Suprapubic skin (tissue), 4 donors: Measurements from ENCODE around the gene RAB43. TPM values are rescaled to one million over a fixed set of nuclear protein-coding genes. Genes with fewer than 3 reads are reported as not detected.

Source experiments
- DNase-seq, 2 donors: peaks; one replicate each; pipeline ENCODE4 v3.0.0-alpha.2; 2019; ENCODE audit warnings: low spot score in 2 of 2
- H3K27ac ChIP-seq: fragments of 200-600 bp; sonication (generic); one replicate; pipeline ENCODE4 v1.5.1; 2019
- H3K27me3 ChIP-seq: fragments of 200-600 bp; sonication (generic); one replicate; pipeline ENCODE4 v1.5.1; 2019
- H3K36me3 ChIP-seq: fragments of 200-600 bp; sonication (generic); one replicate; pipeline ENCODE4 v1.5.1; 2019
- H3K4me1 ChIP-seq: fragments of 200-600 bp; sonication (generic); one replicate; pipeline ENCODE4 v1.5.1; 2019
- H3K4me3 ChIP-seq: fragments of 200-600 bp; sonication (generic); one replicate; pipeline ENCODE4 v1.5.1; 2019; ENCODE audit warnings: mild to moderate bottlenecking
- H3K9me3 ChIP-seq: fragments of 200-600 bp; sonication (generic); one replicate; pipeline ENCODE4 v1.5.1; 2019
- EP300 ChIP-seq: sonication (generic); formaldehyde crosslinking; IDR thresholded peaks from one replicate; pipeline ENCODE4 v1.6.1; 2017; ENCODE audit warnings: antibody characterized with exemption
- POLR2A ChIP-seq, 2 donors: fragments of 450-650 bp; IDR thresholded peaks; one replicate each; pipeline ENCODE4 v1.6.1; 2017; ENCODE audit warnings: antibody characterized with exemption in 2 of 2, mild to moderate bottlenecking in 2 of 2, moderate library complexity in 2 of 2
- POLR2AphosphoS5 ChIP-seq, 3 donors: sonication (generic); formaldehyde crosslinking; IDR thresholded peaks; one replicate each; pipeline ENCODE4 v1.6.1; 2017; ENCODE audit warnings: antibody characterized with exemption in 3 of 3
- WGBS: methylation state at CpG from one replicate; pipeline ENCODE4 v1.1.5; 2018; 5-methylcytosine and 5-hydroxymethylcytosine counted together
- total RNA-seq, 4 donors: library from RNA; depleted of rRNA; stranded (reverse); fragments of >200 nt; gene quantifications; one replicate each; pipeline ENCODE4 v1.1.0, GENCODE V29; 2016
- TF ChIP-seq, protein P1 (sequence below), 2 donors: fragments of 200-600 bp in 1 of 2; fragments of 450-650 bp in 1 of 2; sonication (generic) in 1 of 2; IDR thresholded peaks; one replicate each; pipeline ENCODE4 v1.5.1; 2016 to 2019; ENCODE audit warnings: antibody characterized with exemption in 2 of 2, mild to moderate bottlenecking in 1 of 2, moderate library complexity in 1 of 2

Gene RAB43
- total RNA-seq, 4 donors from 2014 or later, result 7.3 to 20.4 (median 8.3) TPM

DNA sequence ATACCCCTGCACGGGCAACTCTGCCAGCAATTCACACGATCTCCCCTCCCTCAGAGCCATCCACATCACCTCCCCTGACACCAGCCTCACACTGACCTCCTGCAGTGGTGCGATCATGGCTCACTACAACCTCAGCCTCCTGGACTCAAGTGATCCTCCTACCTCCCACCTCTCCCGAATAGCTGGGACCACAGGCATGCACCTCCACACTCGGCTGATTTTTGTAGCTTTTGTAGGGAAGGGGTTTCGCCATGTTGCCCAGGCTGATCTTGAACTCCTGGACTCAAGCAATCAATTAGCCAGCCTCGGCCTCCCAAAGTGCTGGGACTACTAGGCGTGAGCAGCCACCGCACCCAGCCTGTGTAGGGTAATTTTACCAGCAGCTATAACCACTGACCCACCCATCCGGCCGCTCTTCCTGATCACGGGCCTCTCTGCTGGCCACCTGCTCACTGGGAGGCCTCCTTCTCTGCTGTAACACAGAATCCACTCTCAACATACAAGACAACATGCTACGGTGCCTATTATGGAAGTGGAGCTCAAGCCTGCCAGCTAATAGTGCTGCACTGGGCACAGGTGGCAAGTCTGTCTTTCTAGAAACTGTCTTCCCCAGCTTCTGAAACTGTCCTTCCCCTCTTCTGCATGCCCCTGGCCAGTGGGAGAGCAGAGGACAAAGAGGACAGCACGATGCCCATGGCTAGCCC, 56.4 kb downstream of the RAB43 start:
- WGBS, result 93% methylated on average over 14 of the region's 14 CpGs
- no peak overlapping the region for H3K4me3 ChIP-seq
- H3K36me3 ChIP-seq, result no peaks in the 10 kb centered on the region
- TF ChIP-seq POLR2A (IDR thresholded peaks at IDR 0.05) (no peak), POLR2AphosphoS5 (IDR thresholded peaks at IDR 0.05) (no peak), EP300 (no peak)
- TF ChIP-seq, protein P1, sequence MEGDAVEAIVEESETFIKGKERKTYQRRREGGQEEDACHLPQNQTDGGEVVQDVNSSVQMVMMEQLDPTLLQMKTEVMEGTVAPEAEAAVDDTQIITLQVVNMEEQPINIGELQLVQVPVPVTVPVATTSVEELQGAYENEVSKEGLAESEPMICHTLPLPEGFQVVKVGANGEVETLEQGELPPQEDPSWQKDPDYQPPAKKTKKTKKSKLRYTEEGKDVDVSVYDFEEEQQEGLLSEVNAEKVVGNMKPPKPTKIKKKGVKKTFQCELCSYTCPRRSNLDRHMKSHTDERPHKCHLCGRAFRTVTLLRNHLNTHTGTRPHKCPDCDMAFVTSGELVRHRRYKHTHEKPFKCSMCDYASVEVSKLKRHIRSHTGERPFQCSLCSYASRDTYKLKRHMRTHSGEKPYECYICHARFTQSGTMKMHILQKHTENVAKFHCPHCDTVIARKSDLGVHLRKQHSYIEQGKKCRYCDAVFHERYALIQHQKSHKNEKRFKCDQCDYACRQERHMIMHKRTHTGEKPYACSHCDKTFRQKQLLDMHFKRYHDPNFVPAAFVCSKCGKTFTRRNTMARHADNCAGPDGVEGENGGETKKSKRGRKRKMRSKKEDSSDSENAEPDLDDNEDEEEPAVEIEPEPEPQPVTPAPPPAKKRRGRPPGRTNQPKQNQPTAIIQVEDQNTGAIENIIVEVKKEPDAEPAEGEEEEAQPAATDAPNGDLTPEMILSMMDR (IDR thresholded peaks at IDR 0.05), result no peak
- H3K9me3 ChIP-seq, result no peaks in the 10 kb centered on the region
- peak in 1 of 2 donors; percentile 24 for DNase-seq
- no peak overlapping the region for H3K27ac ChIP-seq
- H3K27me3 ChIP-seq, result no peaks in the 10 kb centered on the region
- peaks cover 11% of the 10 kb centered on the region for H3K4me1 ChIP-seq

DNA sequence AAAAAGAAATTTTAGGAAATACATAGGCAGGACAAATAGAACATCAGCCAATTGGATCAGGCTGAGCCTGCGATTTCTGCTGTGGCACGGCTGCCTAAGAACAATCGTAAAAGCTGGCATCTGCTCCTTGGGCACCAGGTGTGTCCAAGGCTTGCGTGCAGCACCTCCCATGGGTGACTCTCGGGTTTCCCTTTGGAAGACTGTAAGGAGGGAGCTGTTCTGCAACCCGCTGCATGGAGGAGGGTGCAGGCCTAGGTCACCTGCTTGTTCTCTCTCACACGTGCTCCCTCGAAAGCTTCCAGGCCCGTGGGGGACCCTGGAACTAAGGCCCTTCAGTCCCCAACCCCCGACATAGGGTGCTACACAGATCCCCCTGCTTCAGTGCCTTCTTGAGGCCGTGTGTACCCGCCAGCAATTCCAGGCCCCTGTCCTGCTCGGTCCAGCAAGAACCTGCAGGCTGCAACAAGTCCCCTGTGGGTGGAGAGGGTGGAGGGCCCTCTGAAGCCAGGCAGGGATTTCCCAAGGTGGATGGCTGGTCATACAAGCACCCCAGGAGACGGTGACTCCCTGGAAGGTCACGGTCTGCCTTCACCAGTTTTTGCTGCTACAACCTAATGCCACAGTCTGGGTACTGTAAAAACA, 57.6 kb downstream of the RAB43 start:
- H3K27ac ChIP-seq, result no peak overlapping the region
- no peak overlapping the region for H3K4me3 ChIP-seq
- H3K36me3 ChIP-seq, result no peaks in the 10 kb centered on the region
- DNase-seq, result peak in 1 of 2 donors; percentile 53
- H3K9me3 ChIP-seq, result no peaks in the 10 kb centered on the region
- peaks cover 10% of the 10 kb centered on the region for H3K4me1 ChIP-seq
- TF ChIP-seq, protein P1 (IDR thresholded peaks at IDR 0.05), result no peak
- TF ChIP-seq POLR2AphosphoS5 (IDR thresholded peaks at IDR 0.05) (no peak), EP300 (no peak), POLR2A (IDR thresholded peaks at IDR 0.05) (no peak)
- no peaks in the 10 kb centered on the region for H3K27me3 ChIP-seq
- WGBS, result 77% methylated on average over 9 of the region's 15 CpGs

DNA sequence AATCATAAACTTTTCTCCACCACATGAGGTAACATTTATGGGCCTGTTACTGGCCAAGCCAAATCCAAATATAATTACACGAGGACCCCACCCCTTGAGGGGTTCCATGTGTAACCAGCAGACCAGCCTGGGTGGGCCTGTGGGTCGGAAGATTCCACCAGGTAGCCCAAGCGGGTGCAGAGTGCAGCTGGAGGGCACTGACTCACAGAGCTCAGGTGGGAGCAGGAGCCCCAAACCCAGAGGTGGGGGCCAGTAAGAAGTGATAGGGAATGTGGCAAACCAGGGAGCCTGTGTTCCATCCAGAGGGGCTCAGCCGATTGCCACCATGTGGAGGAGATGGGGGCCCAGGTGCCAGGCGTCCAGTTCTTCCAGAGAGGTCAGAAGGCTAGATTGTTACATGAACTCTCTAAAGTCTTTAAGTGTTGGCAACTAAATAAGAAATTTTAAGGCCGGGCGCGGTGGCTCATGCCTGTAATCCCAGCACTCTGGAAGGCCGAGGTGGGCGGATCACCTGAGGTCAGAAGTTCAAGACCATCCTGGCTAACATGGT, 58.4 kb downstream of the RAB43 start:
- Histone ChIP-seq H3K27ac (no peak overlapping the region), H3K36me3 (no peaks in the 10 kb centered on the region), H3K4me1 (peaks cover 5% of the 10 kb centered on the region), H3K27me3 (no peaks in the 10 kb centered on the region), H3K4me3 (no peak overlapping the region), H3K9me3 (no peaks in the 10 kb centered on the region)
- TF ChIP-seq, protein P1 (IDR thresholded peaks at IDR 0.05), result no peak
- TF ChIP-seq POLR2A (IDR thresholded peaks at IDR 0.05) (no peak), POLR2AphosphoS5 (IDR thresholded peaks at IDR 0.05) (no peak), EP300 (no peak)
- DNase-seq, result peak in 1 of 2 donors; percentile 36
- 90% methylated on average over 9 of the region's 10 CpGs for WGBS

DNA sequence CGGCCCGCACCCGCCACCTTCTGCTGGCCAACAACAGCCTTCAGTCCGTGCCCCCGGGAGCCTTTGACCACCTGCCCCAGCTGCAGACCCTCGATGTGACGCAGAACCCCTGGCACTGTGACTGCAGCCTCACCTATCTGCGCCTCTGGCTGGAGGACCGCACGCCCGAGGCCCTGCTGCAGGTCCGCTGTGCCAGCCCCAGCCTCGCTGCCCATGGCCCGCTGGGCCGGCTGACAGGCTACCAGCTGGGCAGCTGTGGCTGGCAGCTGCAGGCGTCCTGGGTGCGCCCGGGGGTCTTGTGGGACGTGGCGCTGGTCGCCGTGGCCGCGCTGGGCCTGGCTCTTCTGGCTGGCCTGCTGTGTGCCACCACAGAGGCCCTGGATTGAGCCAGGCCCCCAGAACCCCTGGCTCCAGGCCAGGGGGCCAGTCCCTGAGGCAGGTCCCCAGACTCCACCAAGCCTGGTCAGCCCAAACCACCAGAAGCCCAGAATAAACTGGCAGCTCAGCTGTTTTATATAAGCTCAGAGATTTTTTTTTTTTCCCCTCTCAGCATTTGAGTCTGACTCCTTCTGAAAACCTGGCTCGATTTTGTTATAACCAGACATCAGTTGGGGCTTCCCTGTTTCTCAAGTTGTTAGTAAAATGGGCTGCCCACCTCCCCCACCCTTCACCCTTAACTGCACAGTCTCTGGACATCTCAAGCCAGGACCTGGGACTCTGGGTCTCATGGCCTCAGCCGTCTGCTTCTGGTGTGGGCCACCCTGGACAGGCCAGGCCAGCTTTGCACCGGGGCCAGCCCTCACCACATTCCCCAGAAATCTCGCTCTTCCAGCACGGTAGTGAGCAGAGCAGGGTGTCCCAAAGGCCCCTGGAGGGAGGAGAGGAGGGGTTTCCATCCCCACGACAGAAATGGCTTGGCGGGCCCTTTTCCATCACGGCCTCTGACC, 59.4 kb downstream of the RAB43 start:
- H3K9me3 ChIP-seq, result no peaks in the 10 kb centered on the region
- no peak overlapping the region for H3K27ac ChIP-seq
- 88% methylated on average over 19 of the region's 32 CpGs for WGBS
- H3K4me3 ChIP-seq, result no peak overlapping the region
- DNase-seq, result peak in 1 of 2 donors; percentile 50
- no peaks in the 10 kb centered on the region for H3K36me3 ChIP-seq
- H3K27me3 ChIP-seq, result no peaks in the 10 kb centered on the region
- TF ChIP-seq POLR2AphosphoS5 (IDR thresholded peaks at IDR 0.05) (no peak), EP300 (no peak), POLR2A (IDR thresholded peaks at IDR 0.05) (no peak)
- TF ChIP-seq, protein P1 (IDR thresholded peaks at IDR 0.05), result no peak
- H3K4me1 ChIP-seq, result peaks cover 3% of the 10 kb centered on the region
